ENCODE data around the gene SLC10A7. TPM values are rescaled to one million over a fixed set of nuclear protein-coding genes. Genes with fewer than 3 reads are reported as not detected.

SLC10A7 gene
- total and polyA plus RNA-seq, 2 experiments from 2014 or later = 8.3 to 21.2 TPM

DNA sequence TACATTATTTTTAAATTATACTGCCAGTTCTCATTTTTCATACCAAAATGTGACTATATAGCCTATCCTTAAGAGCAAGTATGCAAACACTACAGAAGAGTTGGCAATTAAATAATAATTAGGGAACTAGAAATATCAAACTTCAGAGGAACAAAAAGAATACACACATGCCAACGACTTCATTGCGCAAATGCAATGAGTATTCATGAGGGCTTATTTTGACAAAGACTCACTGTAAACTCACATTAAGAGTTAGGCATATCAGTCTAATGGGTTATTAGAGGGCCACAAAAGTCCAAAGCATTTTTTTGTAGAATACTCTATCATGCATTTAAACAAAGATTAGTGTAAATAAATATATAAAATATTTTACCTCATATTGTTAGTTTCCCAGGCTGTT, 31.6 kb downstream of the SLC10A7 start:
- no peak overlapping the region for H3K4me3 ChIP-seq
- H2AFZ ChIP-seq = no peak overlapping the region
- H3K9me2 ChIP-seq (replicated peaks; ENCODE audit: insufficient read depth) = no peaks in the 10 kb centered on the region
- no peaks in the 10 kb centered on the region for H3K27me3 ChIP-seq
- 93% methylated on average over 2 of the region's 2 CpGs for WGBS (ENCODE audit: low lambda C conversion rate, missing lambda C conversion rate)
- H3K9me3 ChIP-seq (ENCODE audit: low read depth) = no peaks in the 10 kb centered on the region
- H3K36me3 ChIP-seq (replicated peaks; ENCODE audit: insufficient read depth, low read depth) = no peaks in the 10 kb centered on the region
- DNase-seq (ENCODE audit: low spot score) = no peak
- TF ChIP-seq EZH2 (IDR thresholded peaks at IDR 0.05; ENCODE audit: borderline replicate concordance) (no peak), EZH2phosphoT487 (IDR thresholded peaks at IDR 0.05; ENCODE audit: low read depth, severe bottlenecking, unreplicated experiment) (no peak)
- TF ChIP-seq, protein P1, sequence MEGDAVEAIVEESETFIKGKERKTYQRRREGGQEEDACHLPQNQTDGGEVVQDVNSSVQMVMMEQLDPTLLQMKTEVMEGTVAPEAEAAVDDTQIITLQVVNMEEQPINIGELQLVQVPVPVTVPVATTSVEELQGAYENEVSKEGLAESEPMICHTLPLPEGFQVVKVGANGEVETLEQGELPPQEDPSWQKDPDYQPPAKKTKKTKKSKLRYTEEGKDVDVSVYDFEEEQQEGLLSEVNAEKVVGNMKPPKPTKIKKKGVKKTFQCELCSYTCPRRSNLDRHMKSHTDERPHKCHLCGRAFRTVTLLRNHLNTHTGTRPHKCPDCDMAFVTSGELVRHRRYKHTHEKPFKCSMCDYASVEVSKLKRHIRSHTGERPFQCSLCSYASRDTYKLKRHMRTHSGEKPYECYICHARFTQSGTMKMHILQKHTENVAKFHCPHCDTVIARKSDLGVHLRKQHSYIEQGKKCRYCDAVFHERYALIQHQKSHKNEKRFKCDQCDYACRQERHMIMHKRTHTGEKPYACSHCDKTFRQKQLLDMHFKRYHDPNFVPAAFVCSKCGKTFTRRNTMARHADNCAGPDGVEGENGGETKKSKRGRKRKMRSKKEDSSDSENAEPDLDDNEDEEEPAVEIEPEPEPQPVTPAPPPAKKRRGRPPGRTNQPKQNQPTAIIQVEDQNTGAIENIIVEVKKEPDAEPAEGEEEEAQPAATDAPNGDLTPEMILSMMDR (IDR thresholded peaks at IDR 0.05; ENCODE audit: poor library complexity) = no peak
- no peak overlapping the region for H3K27ac ChIP-seq
- no peaks in the 10 kb centered on the region for H3K79me2 ChIP-seq
- H3K4me1 ChIP-seq (ENCODE audit: insufficient read depth) = peaks cover 6% of the 10 kb centered on the region
- H3K4me2 ChIP-seq = no peak overlapping the region
- H4K20me1 ChIP-seq (ENCODE audit: insufficient read depth, poor library complexity, severe bottlenecking) = no peaks in the 10 kb centered on the region

GRCh38 chr4:146488495-146489174, 33.1 kb downstream of the SLC10A7 start:
- H3K4me2 ChIP-seq = no peak overlapping the region
- H3K36me3 ChIP-seq (replicated peaks; ENCODE audit: insufficient read depth, low read depth) = no peaks in the 10 kb centered on the region
- no peaks in the 10 kb centered on the region for H3K27me3 ChIP-seq
- no peaks in the 10 kb centered on the region for H4K20me1 ChIP-seq (ENCODE audit: insufficient read depth, poor library complexity, severe bottlenecking)
- no peaks in the 10 kb centered on the region for H3K4me1 ChIP-seq (ENCODE audit: insufficient read depth)
- H3K9me3 ChIP-seq (ENCODE audit: low read depth) = no peaks in the 10 kb centered on the region
- DNase-seq (ENCODE audit: low spot score) = no peak
- H3K27ac ChIP-seq = no peak overlapping the region
- no peaks in the 10 kb centered on the region for H3K79me2 ChIP-seq
- WGBS (ENCODE audit: low lambda C conversion rate, missing lambda C conversion rate) = 89% methylated on average over 3 of the region's 3 CpGs
- H3K4me3 ChIP-seq = no peak overlapping the region
- no peaks in the 10 kb centered on the region for H3K9me2 ChIP-seq (replicated peaks; ENCODE audit: insufficient read depth)
- H2AFZ ChIP-seq = no peak overlapping the region
- TF ChIP-seq EZH2phosphoT487 (IDR thresholded peaks at IDR 0.05; ENCODE audit: low read depth, severe bottlenecking, unreplicated experiment) (no peak), EZH2 (IDR thresholded peaks at IDR 0.05; ENCODE audit: borderline replicate concordance) (no peak)
- TF ChIP-seq, protein P1 (IDR thresholded peaks at IDR 0.05; ENCODE audit: poor library complexity) = no peak

- Histone ChIP-seq H3K4me2 (no peak overlapping the region), H3K9me3 (ENCODE audit: low read depth) (no peaks in the 10 kb centered on the region), H3K27me3 (no peaks in the 10 kb centered on the region), H3K79me2 (no peaks in the 10 kb centered on the region), H3K27ac (no peak overlapping the region), H2AFZ (no peak overlapping the region), H4K20me1 (ENCODE audit: insufficient read depth, poor library complexity, severe bottlenecking) (no peaks in the 10 kb centered on the region), H3K4me1 (ENCODE audit: insufficient read depth) (no peaks in the 10 kb centered on the region), H3K9me2 (replicated peaks; ENCODE audit: insufficient read depth) (no peaks in the 10 kb centered on the region), H3K36me3 (replicated peaks; ENCODE audit: insufficient read depth, low read depth) (no peaks in the 10 kb centered on the region), H3K4me3 (no peak overlapping the region)
- 100% methylated on average over 1 of the region's 1 CpG for WGBS (ENCODE audit: low lambda C conversion rate, missing lambda C conversion rate)
- no peak for DNase-seq (ENCODE audit: low spot score)
- TF ChIP-seq EZH2phosphoT487 (IDR thresholded peaks at IDR 0.05; ENCODE audit: low read depth, severe bottlenecking, unreplicated experiment) (no peak), EZH2 (IDR thresholded peaks at IDR 0.05; ENCODE audit: borderline replicate concordance) (no peak)
- TF ChIP-seq, protein P1 (IDR thresholded peaks at IDR 0.05; ENCODE audit: poor library complexity) = no peak
These were observed 35.2 kb downstream of the SLC10A7 start for GRCh38 chr4:146486565-146486964.
